Gastroesophageal sphincter (tissue), 4 donors: ENCODE measurements around the gene BEX1. TPM values are rescaled to one million over a fixed set of nuclear protein-coding genes. Genes with fewer than 3 reads are reported as not detected.

Experiments
- ATAC-seq: fragments of 150-250 bp; one replicate; pipeline ENCODE4 v1.9.1; 2016; ENCODE audit warnings: mild to moderate bottlenecking, moderate library complexity
- H3K27ac ChIP-seq, 4 donors: fragments of 200-600 bp; sonication (generic) in 3 of 4; 1 replicate in 3 of 4; 2 replicates in 1 of 4; pipeline ENCODE4 v1.5.1; 2016 to 2019
- H3K27me3 ChIP-seq: fragments of 200-600 bp; sonication (generic); one replicate; pipeline ENCODE4 v1.5.1; 2019
- H3K36me3 ChIP-seq, 2 donors: fragments of 200-600 bp; sonication (generic); one replicate each; pipeline ENCODE4 v1.5.1; 2019; ENCODE audit warnings: control low read depth in 1 of 2
- H3K4me1 ChIP-seq, 3 donors: fragments of 200-600 bp; sonication (generic); 1 replicate in 2 of 3; 2 replicates in 1 of 3; pipeline ENCODE4 v1.5.1; 2016 to 2019; ENCODE audit warnings: control low read depth in 2 of 3
- H3K4me3 ChIP-seq, 2 donors: fragments of 200-600 bp; sonication (generic); one replicate each; pipeline ENCODE4 v1.5.1; 2019; ENCODE audit warnings: mild to moderate bottlenecking in 1 of 2, moderate library complexity in 1 of 2
- H3K9me3 ChIP-seq, 3 donors: fragments of 200-600 bp; sonication (generic); one replicate each; pipeline ENCODE4 v1.5.1; 2017 to 2019; ENCODE audit warnings: control low read depth in 2 of 3
- CTCF ChIP-seq, 4 experiments: fragments of 200-600 bp in 2 of 4; fragments of 450-650 bp in 2 of 4; sonication (generic) in 1 of 4; IDR thresholded peaks; one replicate each; pipeline ENCODE4 v1.5.1; 2017 to 2019; ENCODE audit warnings: antibody characterized with exemption in 4 of 4, mild to moderate bottlenecking in 2 of 4, moderate library complexity in 2 of 4
- EP300 ChIP-seq: sonication (generic); formaldehyde crosslinking; IDR thresholded peaks from one replicate; pipeline ENCODE4 v1.6.1; 2017; ENCODE audit warnings: antibody characterized with exemption, mild to moderate bottlenecking
- POLR2A ChIP-seq, 2 donors: fragments of 450-650 bp; IDR thresholded peaks; one replicate each; pipeline ENCODE4 v1.6.1; 2017; ENCODE audit warnings: antibody characterized with exemption in 2 of 2, mild to moderate bottlenecking in 2 of 2, moderate library complexity in 1 of 2
- POLR2AphosphoS5 ChIP-seq: sonication (generic); formaldehyde crosslinking; IDR thresholded peaks from one replicate; pipeline ENCODE4 v1.6.1; 2017; ENCODE audit warnings: antibody characterized with exemption
- WGBS, 2 donors: methylation state at CpG; one replicate each; pipeline ENCODE4 v1.1.5; 2018; ENCODE audit warnings: low coverage in 1 of 2; 5-methylcytosine and 5-hydroxymethylcytosine counted together
- total RNA-seq, 4 donors: library from RNA; depleted of rRNA; stranded (reverse); fragments of >200 nt; gene quantifications; one replicate each; pipeline ENCODE4 v1.1.0, GENCODE V29; 2016

The BEX1 gene
- total RNA-seq, 4 donors from 2014 or later = 1.5 to 22.1 (median 2.9) TPM

GRCh38 chrX:103100484-103100883, 36.5 kb upstream of the BEX1 start:
- Histone ChIP-seq H3K36me3 (no peaks in the 10 kb centered on the region), H3K9me3 (no peaks in the 10 kb centered on the region), H3K27ac (no peak overlapping the region), H3K4me3 (no peak overlapping the region), H3K4me1 (no peaks in the 10 kb centered on the region), H3K27me3 (no peaks in the 10 kb centered on the region)
- WGBS, 2 donors = 66 to 82% methylated on average over 3 to 4 of the region's 4 CpGs
- no peak for ATAC-seq
- no peak for TF ChIP-seq CTCF (IDR thresholded peaks at IDR 0.05)
- no peak for TF ChIP-seq POLR2A (IDR thresholded peaks at IDR 0.05)
- TF ChIP-seq POLR2AphosphoS5 = no peak
- no peak for TF ChIP-seq EP300

GRCh38 chrX:103099691-103100090, 35.7 kb upstream of the BEX1 start:
- no peaks in the 10 kb centered on the region for H3K9me3 ChIP-seq
- 63 to 67% methylated on average over 1 to 3 of the region's 4 CpGs for WGBS, 2 donors
- H3K4me3 ChIP-seq = no peak overlapping the region
- no peak for TF ChIP-seq EP300
- no peak for TF ChIP-seq CTCF (IDR thresholded peaks at IDR 0.05)
- TF ChIP-seq POLR2AphosphoS5 = no peak
- TF ChIP-seq POLR2A (IDR thresholded peaks at IDR 0.05) = no peak
- H3K36me3 ChIP-seq = no peaks in the 10 kb centered on the region
- no peak overlapping the region for H3K27ac ChIP-seq
- no peaks in the 10 kb centered on the region for H3K4me1 ChIP-seq
- no peak for ATAC-seq
- no peaks in the 10 kb centered on the region for H3K27me3 ChIP-seq

GRCh38 chrX:103098488-103098887, 34.5 kb upstream of the BEX1 start:
- 62 to 80% methylated on average over 2 of the region's 2 CpGs for WGBS, 2 donors

GRCh38 chrX:103092942-103093341, 29.0 kb upstream of the BEX1 start, which contains the start of gene NXF3:
NXF3 (minus strand) TSS chrX:103093143; CDS start chrX:103093023, 120 bp downstream.
- Histone ChIP-seq H3K4me1 (no peaks in the 10 kb centered on the region), H3K27me3 (no peaks in the 10 kb centered on the region), H3K36me3 (no peaks in the 10 kb centered on the region), H3K27ac (no peak within 1 kb of the TSS), H3K4me3 (no peak within 1 kb of the TSS), H3K9me3 (no peaks in the 10 kb centered on the region)
- TF ChIP-seq CTCF (IDR thresholded peaks at IDR 0.05) (no peak), POLR2A (IDR thresholded peaks at IDR 0.05) (no peak)
- 80% methylated on average over 1 of the region's 5 CpGs; no CpG with 5 or more reads in 1 of the 2 donors for WGBS, 2 donors
- no peak for ATAC-seq

More at GRCh38 chrX:103098488-103098887, 34.5 kb upstream of the BEX1 start:
- no peak for TF ChIP-seq CTCF (IDR thresholded peaks at IDR 0.05)
- TF ChIP-seq POLR2A (IDR thresholded peaks at IDR 0.05) = no peak
- Histone ChIP-seq H3K9me3 (no peaks in the 10 kb centered on the region), H3K27ac (no peak overlapping the region), H3K27me3 (no peaks in the 10 kb centered on the region), H3K4me3 (no peak overlapping the region), H3K36me3 (no peaks in the 10 kb centered on the region), H3K4me1 (no peaks in the 10 kb centered on the region)
- no peak for ATAC-seq

GRCh38 chrX:103081051-103081450, 17.1 kb upstream of the BEX1 start:
- Histone ChIP-seq H3K27ac (no peak overlapping the region), H3K9me3 (no peaks in the 10 kb centered on the region), H3K36me3 (no peaks in the 10 kb centered on the region), H3K27me3 (no peaks in the 10 kb centered on the region), H3K4me1 (no peaks in the 10 kb centered on the region), H3K4me3 (no peak overlapping the region)
- TF ChIP-seq EP300 = no peak
- TF ChIP-seq CTCF (IDR thresholded peaks at IDR 0.05) = no peak
- TF ChIP-seq POLR2A (IDR thresholded peaks at IDR 0.05) = no peak
- TF ChIP-seq POLR2AphosphoS5 = no peak
- ATAC-seq = no peak
- 70 to 83% methylated on average over 1 to 2 of the region's 6 CpGs for WGBS, 2 donors
